WERI-Rb-1 (cell line): ENCODE measurements around the gene STPG3.

Experiments used
- DNase-seq: peaks from one replicate; pipeline ENCODE4 v3.0.0-alpha.2; 2020
- H3K27ac ChIP-seq: fragments of 250-450 bp; sonication (Bioruptor Pico); 2 replicates; pipeline ENCODE4 v1.5.1; 2020; ENCODE audit warnings: mild to moderate bottlenecking, moderate library complexity
- H3K27me3 ChIP-seq: fragments of 250-450 bp; sonication (Bioruptor Pico); 2 replicates; pipeline ENCODE4 v1.5.1; 2021; ENCODE audit warnings: mild to moderate bottlenecking, low read depth, moderate library complexity; ENCODE audit not compliant: insufficient read depth, severe bottlenecking
- H3K36me3 ChIP-seq: fragments of 250-450 bp; sonication (Bioruptor Pico); 2 replicates; pipeline ENCODE4 v1.5.1; 2020; ENCODE audit warnings: mild to moderate bottlenecking, moderate library complexity
- H3K4me3 ChIP-seq: 2 replicates; pipeline ENCODE4 v1.5.1; 2011; ENCODE audit warnings: low read depth, mild to moderate bottlenecking, control low read depth, low read length
- H3K9me3 ChIP-seq: fragments of 250-450 bp; sonication (Bioruptor Pico); 2 replicates; pipeline ENCODE4 v1.5.1; 2021; ENCODE audit warnings: mild to moderate bottlenecking, moderate library complexity; ENCODE audit not compliant: severe bottlenecking
- TF ChIP-seq, protein P1 (sequence below): IDR thresholded peaks from 2 replicates; pipeline ENCODE4 v1.5.1; 2011; ENCODE audit warnings: low read depth, mild to moderate bottlenecking, control low read depth, inconsistent platforms, low read length

STPG3 gene

DNA sequence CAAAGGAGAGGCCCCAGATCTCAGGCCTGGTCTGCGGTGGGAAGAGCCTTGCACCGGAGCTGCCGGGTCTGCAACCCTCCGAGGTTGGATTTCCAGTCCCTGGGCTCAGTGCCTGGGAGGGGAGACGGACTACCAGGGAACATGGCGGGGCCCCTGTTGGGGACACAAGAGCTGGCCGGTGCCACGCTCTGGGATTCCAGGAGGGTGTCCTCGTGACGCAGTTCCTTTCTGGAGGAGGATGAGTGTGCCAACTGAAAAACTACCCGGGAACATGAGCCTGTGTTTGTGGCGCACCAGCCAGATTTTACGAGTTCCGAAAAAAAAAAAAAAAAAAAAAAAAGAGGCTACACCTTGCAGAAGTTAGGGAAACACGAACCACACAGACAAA lies 42.0 kb downstream of the STPG3 start:
- H3K36me3 ChIP-seq, result no peaks in the 10 kb centered on the region
- DNase-seq, result no peak
- H3K4me3 ChIP-seq, result no peak overlapping the region
- no peaks in the 10 kb centered on the region for H3K9me3 ChIP-seq
- no peak overlapping the region for H3K27ac ChIP-seq
- TF ChIP-seq, protein P1, sequence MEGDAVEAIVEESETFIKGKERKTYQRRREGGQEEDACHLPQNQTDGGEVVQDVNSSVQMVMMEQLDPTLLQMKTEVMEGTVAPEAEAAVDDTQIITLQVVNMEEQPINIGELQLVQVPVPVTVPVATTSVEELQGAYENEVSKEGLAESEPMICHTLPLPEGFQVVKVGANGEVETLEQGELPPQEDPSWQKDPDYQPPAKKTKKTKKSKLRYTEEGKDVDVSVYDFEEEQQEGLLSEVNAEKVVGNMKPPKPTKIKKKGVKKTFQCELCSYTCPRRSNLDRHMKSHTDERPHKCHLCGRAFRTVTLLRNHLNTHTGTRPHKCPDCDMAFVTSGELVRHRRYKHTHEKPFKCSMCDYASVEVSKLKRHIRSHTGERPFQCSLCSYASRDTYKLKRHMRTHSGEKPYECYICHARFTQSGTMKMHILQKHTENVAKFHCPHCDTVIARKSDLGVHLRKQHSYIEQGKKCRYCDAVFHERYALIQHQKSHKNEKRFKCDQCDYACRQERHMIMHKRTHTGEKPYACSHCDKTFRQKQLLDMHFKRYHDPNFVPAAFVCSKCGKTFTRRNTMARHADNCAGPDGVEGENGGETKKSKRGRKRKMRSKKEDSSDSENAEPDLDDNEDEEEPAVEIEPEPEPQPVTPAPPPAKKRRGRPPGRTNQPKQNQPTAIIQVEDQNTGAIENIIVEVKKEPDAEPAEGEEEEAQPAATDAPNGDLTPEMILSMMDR, result no peak
- H3K27me3 ChIP-seq, result peaks cover 2% of the 10 kb centered on the region

- Histone ChIP-seq H3K36me3 (no peaks in the 10 kb centered on the region), H3K27me3 (peaks cover 2% of the 10 kb centered on the region), H3K27ac (no peak overlapping the region), H3K4me3 (no peak overlapping the region), H3K9me3 (no peaks in the 10 kb centered on the region)
- no peak for DNase-seq
- TF ChIP-seq, protein P1, result no peak
Measured at GRCh38 chr9:137293482-137294090, 42.5 kb downstream of the STPG3 start.

- no peak for DNase-seq
- H3K27me3 ChIP-seq, result peaks cover 2% of the 10 kb centered on the region
- TF ChIP-seq, protein P1, result no peak
- H3K27ac ChIP-seq, result no peak overlapping the region
- no peak overlapping the region for H3K4me3 ChIP-seq
- H3K9me3 ChIP-seq, result no peaks in the 10 kb centered on the region
- H3K36me3 ChIP-seq, result peaks cover 4% of the 10 kb centered on the region
Measured at GRCh38 chr9:137294091-137294680, 43.1 kb downstream of the STPG3 start.

- no peak overlapping the region for H3K27ac ChIP-seq
- peak; percentile 64 for DNase-seq
- TF ChIP-seq, protein P1, result peak; percentile 33
- peak overlapping the region; percentile 54 for H3K4me3 ChIP-seq
- H3K27me3 ChIP-seq, result peaks cover 2% of the 10 kb centered on the region
- H3K36me3 ChIP-seq, result peaks cover 9% of the 10 kb centered on the region
- no peaks in the 10 kb centered on the region for H3K9me3 ChIP-seq
Measured at GRCh38 chr9:137294681-137295237, 43.7 kb downstream of the STPG3 start.

- Histone ChIP-seq H3K27me3 (peaks cover 2% of the 10 kb centered on the region), H3K9me3 (no peaks in the 10 kb centered on the region), H3K27ac (no peak overlapping the region), H3K36me3 (peaks cover 10% of the 10 kb centered on the region), H3K4me3 (peak overlapping the region; percentile 54)
- no peak for DNase-seq
- TF ChIP-seq, protein P1, result peak; percentile 66
Measured at GRCh38 chr9:137295238-137295811, 44.2 kb downstream of the STPG3 start.
